SK-N-MC (cell line): ENCODE data around the gene CTNNA3.

Experiments used
- DNase-seq: peaks from one replicate; pipeline ENCODE4 v3.0.0-alpha.2; 2011; ENCODE audit warnings: low read depth, low spot score
- H3K27ac ChIP-seq: fragments of 200-600 bp; sonication (generic); 2 replicates; pipeline ENCODE4 v1.5.1; 2016; ENCODE audit warnings: mixed run types
- H3K36me3 ChIP-seq: fragments of 200-600 bp; sonication (generic); 2 replicates; pipeline ENCODE4 v1.6.1; 2017; ENCODE audit warnings: antibody characterized with exemption, low read length, mixed read lengths; ENCODE audit not compliant: insufficient read depth
- H3K4me3 ChIP-seq: fragments of 200-600 bp; sonication (generic); 2 replicates; pipeline ENCODE4 v1.5.1; 2016
- H3K9ac ChIP-seq: fragments of 200-600 bp; sonication (generic); 2 replicates; pipeline ENCODE4 v1.8.0; 2017; ENCODE audit warnings: mixed run types, mixed read lengths; ENCODE audit not compliant: insufficient read length
- H3K9me3 ChIP-seq: fragments of 200-600 bp; sonication (generic); 2 replicates; pipeline ENCODE4 v1.6.1; 2017; ENCODE audit warnings: low read depth, mild to moderate bottlenecking, antibody characterized with exemption, low read length, moderate library complexity, mixed read lengths
- EZH2 ChIP-seq: fragments of 200-600 bp; sonication (generic); IDR thresholded peaks from one replicate; pipeline ENCODE4 v1.6.1; 2017; ENCODE audit warnings: antibody characterized with exemption
- FOXP2 ChIP-seq: optimal IDR thresholded peaks from 2 replicates; pipeline ENCODE3; 2011; ENCODE audit warnings: mild to moderate bottlenecking, moderate library complexity; ENCODE audit not compliant: insufficient read depth; ENCODE audit errors: extremely low read length, control extremely low read depth
- POLR2AphosphoS5 ChIP-seq: IDR thresholded peaks from 2 replicates; pipeline ENCODE4 v1.6.1; 2012; ENCODE audit warnings: mild to moderate bottlenecking, low read depth, low read length, borderline replicate concordance

The CTNNA3 gene

GRCh38 chr10:66238343-66238742 is 1457.7 kb downstream of the CTNNA3 start:
- no peak for DNase-seq
- H3K4me3 ChIP-seq = no peak overlapping the region
- H3K36me3 ChIP-seq = no peaks in the 10 kb centered on the region
- no peaks in the 10 kb centered on the region for H3K9me3 ChIP-seq
- H3K27ac ChIP-seq = no peak overlapping the region
- H3K9ac ChIP-seq = no peak overlapping the region
- no peak for TF ChIP-seq POLR2AphosphoS5

DNA sequence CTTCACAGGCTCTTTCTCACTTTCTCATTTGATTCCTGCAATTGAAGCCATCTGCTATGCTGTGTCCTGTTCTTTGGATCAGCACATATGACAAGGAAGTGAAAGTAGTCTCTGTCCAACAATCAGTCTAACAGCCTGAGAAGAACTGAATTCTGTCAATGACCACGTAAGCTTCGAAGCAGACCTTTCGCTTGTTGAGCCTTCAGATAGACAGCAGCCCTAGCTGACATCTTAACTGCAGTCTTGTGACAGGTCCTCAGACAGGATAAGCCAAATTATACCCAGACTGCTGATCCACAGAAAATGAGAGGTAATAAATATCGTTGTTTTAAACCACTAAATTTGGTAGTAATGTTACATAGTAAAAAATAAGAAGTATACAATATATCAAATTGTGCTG is 1461.1 kb downstream of the CTNNA3 start:
- H3K4me3 ChIP-seq = no peak overlapping the region
- H3K27ac ChIP-seq = no peak overlapping the region
- H3K36me3 ChIP-seq = no peaks in the 10 kb centered on the region
- no peak for TF ChIP-seq EZH2
- TF ChIP-seq POLR2AphosphoS5 = no peak
- no peak for TF ChIP-seq FOXP2
- H3K9me3 ChIP-seq = no peaks in the 10 kb centered on the region
- H3K9ac ChIP-seq = no peak overlapping the region
- no peak for DNase-seq

GRCh38 chr10:66228887-66229286 is 1467.1 kb downstream of the CTNNA3 start:
- Histone ChIP-seq H3K4me3 (no peak overlapping the region), H3K9me3 (no peaks in the 10 kb centered on the region)
- TF ChIP-seq POLR2AphosphoS5 (no peak), FOXP2 (no peak), EZH2 (no peak)

GRCh38 chr10:66223656-66224055 is 1472.3 kb downstream of the CTNNA3 start:
- H3K9ac ChIP-seq = no peak overlapping the region
- H3K4me3 ChIP-seq = no peak overlapping the region
- H3K9me3 ChIP-seq = no peaks in the 10 kb centered on the region
- no peak overlapping the region for H3K27ac ChIP-seq
- TF ChIP-seq EZH2 = no peak
- TF ChIP-seq POLR2AphosphoS5 = no peak
- TF ChIP-seq FOXP2 = no peak
- no peak for DNase-seq
- H3K36me3 ChIP-seq = no peaks in the 10 kb centered on the region

More at GRCh38 chr10:66228887-66229286, 1467.1 kb downstream of the CTNNA3 start:
- no peaks in the 10 kb centered on the region for H3K36me3 ChIP-seq
- no peak overlapping the region for H3K27ac ChIP-seq
- no peak overlapping the region for H3K9ac ChIP-seq
- DNase-seq = no peak

DNA sequence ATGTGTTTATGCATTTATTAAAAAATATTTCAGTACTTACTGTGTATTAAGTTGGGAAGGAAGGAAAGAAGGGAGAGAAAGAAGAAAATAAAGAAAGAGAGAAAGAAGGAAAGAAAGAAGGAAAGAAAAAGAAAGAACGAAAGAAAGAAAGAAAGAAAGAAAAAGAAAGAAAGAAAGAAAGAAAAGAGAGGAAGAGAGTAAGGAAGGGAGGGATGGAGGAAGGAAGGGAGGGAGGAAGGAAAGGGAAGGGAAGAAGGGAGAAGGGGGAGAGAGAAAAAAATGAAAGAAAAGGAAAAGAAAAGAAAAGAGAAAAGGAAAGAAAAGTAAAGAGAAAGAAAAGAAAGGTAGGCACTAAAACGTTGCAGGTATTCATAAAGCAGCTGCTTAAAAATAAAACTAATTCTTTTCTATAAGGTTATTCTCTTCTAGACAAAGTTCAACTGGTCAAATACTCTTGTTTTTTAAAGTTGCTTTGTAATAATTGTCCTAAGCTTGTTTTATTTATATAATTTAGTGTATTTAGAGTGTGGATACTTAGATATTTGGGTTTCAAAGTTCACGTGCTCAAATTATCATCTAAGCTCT is 1473.4 kb downstream of the CTNNA3 start:
- Histone ChIP-seq H3K36me3 (no peaks in the 10 kb centered on the region), H3K9me3 (no peaks in the 10 kb centered on the region), H3K9ac (no peak overlapping the region), H3K4me3 (no peak overlapping the region), H3K27ac (no peak overlapping the region)
- TF ChIP-seq POLR2AphosphoS5 (no peak), FOXP2 (no peak), EZH2 (no peak)
- DNase-seq = no peak

- no peak for DNase-seq
- Histone ChIP-seq H3K4me3 (no peak overlapping the region), H3K36me3 (no peaks in the 10 kb centered on the region), H3K27ac (no peak overlapping the region), H3K9me3 (no peaks in the 10 kb centered on the region), H3K9ac (no peak overlapping the region)
- no peak for TF ChIP-seq EZH2
- TF ChIP-seq FOXP2 = no peak
- no peak for TF ChIP-seq POLR2AphosphoS5
Measured at GRCh38 chr10:66218981-66219587, 1476.9 kb downstream of the CTNNA3 start.

- Histone ChIP-seq H3K27ac (no peak overlapping the region), H3K9me3 (no peaks in the 10 kb centered on the region), H3K36me3 (no peaks in the 10 kb centered on the region), H3K9ac (no peak overlapping the region), H3K4me3 (no peak overlapping the region)
- TF ChIP-seq EZH2 (no peak), FOXP2 (no peak), POLR2AphosphoS5 (no peak)
- no peak for DNase-seq
Measured at GRCh38 chr10:66218289-66218688, 1477.7 kb downstream of the CTNNA3 start.

- Histone ChIP-seq H3K36me3 (no peaks in the 10 kb centered on the region), H3K27ac (no peak overlapping the region), H3K4me3 (no peak overlapping the region), H3K9me3 (no peaks in the 10 kb centered on the region), H3K9ac (no peak overlapping the region)
- DNase-seq = no peak
- TF ChIP-seq EZH2 = no peak
- TF ChIP-seq POLR2AphosphoS5 = no peak
- TF ChIP-seq FOXP2 = no peak
Measured at GRCh38 chr10:66215920-66216319, 1480.1 kb downstream of the CTNNA3 start.

DNA sequence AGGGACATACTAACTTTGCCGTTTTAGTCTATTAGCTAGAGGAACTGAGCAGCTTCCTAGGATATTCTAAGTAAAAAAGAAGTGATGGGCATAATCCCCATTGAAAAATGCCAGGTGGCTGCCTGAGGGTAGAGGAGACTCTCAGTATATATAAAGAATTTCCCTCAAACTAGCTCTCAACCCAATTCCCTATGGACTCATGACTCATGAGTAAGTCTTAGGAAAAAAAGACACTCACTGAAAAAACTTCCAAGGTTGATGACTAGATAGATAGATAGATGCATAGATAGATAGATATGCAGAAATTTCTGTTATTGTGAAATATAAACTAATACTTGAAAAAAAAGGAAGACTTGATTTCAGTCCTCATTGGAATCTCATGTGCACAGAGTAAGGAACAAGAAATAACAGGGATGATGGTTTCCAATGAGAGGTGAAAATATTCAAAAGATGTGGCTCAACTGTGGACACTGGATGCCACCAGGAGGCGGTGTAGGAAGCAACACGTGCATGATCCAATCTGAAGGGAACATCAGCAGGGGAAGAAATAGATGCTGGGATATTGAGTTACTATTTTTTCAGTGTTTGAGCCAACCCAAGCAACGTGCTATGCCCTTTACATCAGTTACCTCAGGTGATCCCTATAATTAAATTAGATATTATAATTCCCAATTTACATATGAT is 1481.1 kb downstream of the CTNNA3 start:
- Histone ChIP-seq H3K27ac (no peak overlapping the region), H3K36me3 (no peaks in the 10 kb centered on the region), H3K9ac (no peak overlapping the region), H3K9me3 (no peaks in the 10 kb centered on the region), H3K4me3 (no peak overlapping the region)
- DNase-seq = no peak
- no peak for TF ChIP-seq POLR2AphosphoS5
- no peak for TF ChIP-seq FOXP2
- no peak for TF ChIP-seq EZH2

DNA sequence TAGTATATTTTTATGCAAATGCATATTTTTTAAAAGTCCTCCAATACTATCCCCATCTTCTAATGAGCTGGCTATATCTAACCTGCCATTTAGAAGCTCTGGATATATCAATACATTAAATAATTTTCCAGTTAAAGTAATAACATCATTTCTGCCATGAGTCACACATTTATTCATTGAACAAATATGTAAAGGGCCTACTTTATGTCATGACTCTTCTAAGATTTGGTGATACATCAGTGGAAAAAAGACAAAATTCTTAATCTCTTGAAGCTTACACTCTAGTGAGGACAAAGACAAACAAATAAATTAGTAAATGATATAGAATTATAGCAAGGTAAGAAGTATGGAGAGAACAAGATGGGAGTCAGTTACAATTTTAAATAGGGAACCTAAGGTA is 1487.0 kb downstream of the CTNNA3 start:
- Histone ChIP-seq H3K9ac (no peak overlapping the region), H3K9me3 (no peaks in the 10 kb centered on the region), H3K4me3 (no peak overlapping the region), H3K27ac (no peak overlapping the region), H3K36me3 (no peaks in the 10 kb centered on the region)
- no peak for DNase-seq
- TF ChIP-seq EZH2 (no peak), POLR2AphosphoS5 (no peak), FOXP2 (no peak)
